ENCODE data around the gene ADPRHL1.
"Not testable (repeated sequence)": the region's sequence is repeated elsewhere in the genome, so short reads cannot be mapped to it uniquely, and the experiment has no call there.

The ADPRHL1 gene

GRCh38 chr13:113450861-113451620, 2.2 kb downstream of the ADPRHL1 start:
- H3K4me3 ChIP-seq (ENCODE audit: low read depth, low read length); H3K4me1 ChIP-seq (ENCODE audit: control insufficient read depth in 1 of 2, insufficient read depth in 2 of 2, low read length in 2 of 2); H3K14ac ChIP-seq (ENCODE audit: low read length); H3K4me2 ChIP-seq (ENCODE audit: low read length); H2BK120ac ChIP-seq (ENCODE audit: insufficient read depth, low read length, poor library complexity); H3K23ac ChIP-seq (ENCODE audit: low read length); H2AFZ ChIP-seq (ENCODE audit: insufficient read depth, low read length, poor library complexity); H3K79me2 ChIP-seq (ENCODE audit: control insufficient read depth, insufficient read depth, low read length, poor library complexity); H3K4ac ChIP-seq (ENCODE audit: low read depth, low read length); H3K9ac ChIP-seq (ENCODE audit: low read length); H4K12ac ChIP-seq (ENCODE audit: low read depth, low read length); H3K27me3 ChIP-seq (ENCODE audit: insufficient read depth, low read length); H2BK12ac ChIP-seq (ENCODE audit: low read length); H2BK5ac ChIP-seq (ENCODE audit: low read depth, low read length, poor library complexity); H3K27ac ChIP-seq (ENCODE audit: low read depth, low read length); H2AK5ac ChIP-seq (ENCODE audit: low read length); H3K18ac ChIP-seq (ENCODE audit: low read length); H4K91ac ChIP-seq (ENCODE audit: low read depth, low read length); H3K79me1 ChIP-seq (ENCODE audit: low read length); H4K8ac ChIP-seq (ENCODE audit: low read depth, low read length): not testable (repeated sequence)
- DNase-seq: peak; percentile 27 to 48
- WGBS (ENCODE audit: extremely low coverage, insufficient coverage, insufficient read length): no CpG with 5 or more reads among the region's 19 CpGs
- peaks cover 14% of the 10 kb centered on the region for H3K9me3 ChIP-seq (ENCODE audit: insufficient read depth, low read depth, low read length)
- H3K36me3 ChIP-seq (ENCODE audit: control insufficient read depth in 1 of 2, insufficient read depth in 2 of 2, low read length in 2 of 2): peaks cover 35 to 45% of the 10 kb centered on the region in 2 experiments

- not testable (repeated sequence) for H3K9ac ChIP-seq (ENCODE audit: low read length); H3K27ac ChIP-seq (ENCODE audit: low read depth, low read length); DNase-seq; H3K4me2 ChIP-seq (ENCODE audit: low read length); H3K4me1 ChIP-seq (ENCODE audit: control insufficient read depth in 1 of 2, insufficient read depth in 2 of 2, low read length in 2 of 2); H4K8ac ChIP-seq (ENCODE audit: low read depth, low read length); H2BK120ac ChIP-seq (ENCODE audit: insufficient read depth, low read length, poor library complexity); H3K23ac ChIP-seq (ENCODE audit: low read length); H4K12ac ChIP-seq (ENCODE audit: low read depth, low read length); H2AK5ac ChIP-seq (ENCODE audit: low read length); H2BK12ac ChIP-seq (ENCODE audit: low read length); H3K18ac ChIP-seq (ENCODE audit: low read length); H2BK5ac ChIP-seq (ENCODE audit: low read depth, low read length, poor library complexity); H3K79me2 ChIP-seq (ENCODE audit: control insufficient read depth, insufficient read depth, low read length, poor library complexity); H3K4me3 ChIP-seq (ENCODE audit: low read depth, low read length); H3K27me3 ChIP-seq (ENCODE audit: insufficient read depth, low read length); H3K4ac ChIP-seq (ENCODE audit: low read depth, low read length); H2AFZ ChIP-seq (ENCODE audit: insufficient read depth, low read length, poor library complexity); H3K79me1 ChIP-seq (ENCODE audit: low read length); H3K14ac ChIP-seq (ENCODE audit: low read length); H4K91ac ChIP-seq (ENCODE audit: low read depth, low read length)
- WGBS (ENCODE audit: extremely low coverage, insufficient coverage, insufficient read length): no CpG with 5 or more reads among the region's 9 CpGs
- Histone ChIP-seq H3K9me3 (ENCODE audit: insufficient read depth, low read depth, low read length) (peaks cover 12% of the 10 kb centered on the region), H3K36me3 (ENCODE audit: control insufficient read depth in 1 of 2, insufficient read depth in 2 of 2, low read length in 2 of 2) (peaks cover 31 to 41% of the 10 kb centered on the region in 2 experiments)
Observed at GRCh38 chr13:113450348-113450744, 2.9 kb downstream of the ADPRHL1 start.

GRCh38 chr13:113449693-113450347, 3.5 kb downstream of the ADPRHL1 start:
- no peak overlapping the region for H3K14ac ChIP-seq (ENCODE audit: low read length)
- H3K79me1 ChIP-seq (ENCODE audit: low read length): no peaks in the 10 kb centered on the region
- H3K4ac ChIP-seq (ENCODE audit: low read depth, low read length): no peak overlapping the region
- H2AK5ac ChIP-seq (ENCODE audit: low read length): no peak overlapping the region
- H4K12ac ChIP-seq (ENCODE audit: low read depth, low read length): no peak overlapping the region
- H3K18ac ChIP-seq (ENCODE audit: low read length): no peak overlapping the region
- H2BK5ac ChIP-seq (ENCODE audit: low read depth, low read length, poor library complexity): no peak overlapping the region
- peaks cover 27 to 36% of the 10 kb centered on the region in 2 experiments for H3K36me3 ChIP-seq (ENCODE audit: control insufficient read depth in 1 of 2, insufficient read depth in 2 of 2, low read length in 2 of 2)
- H3K4me2 ChIP-seq (ENCODE audit: low read length): no peak overlapping the region
- no CpG with 5 or more reads among the region's 13 CpGs for WGBS (ENCODE audit: extremely low coverage, insufficient coverage, insufficient read length)
- no peak overlapping the region for H2BK12ac ChIP-seq (ENCODE audit: low read length)
- no peak overlapping the region for H2BK120ac ChIP-seq (ENCODE audit: insufficient read depth, low read length, poor library complexity)
- H4K8ac ChIP-seq (ENCODE audit: low read depth, low read length): no peak overlapping the region
- H2AFZ ChIP-seq (ENCODE audit: insufficient read depth, low read length, poor library complexity): no peak overlapping the region
- no peak for DNase-seq
- H4K91ac ChIP-seq (ENCODE audit: low read depth, low read length): no peak overlapping the region
- H3K27ac ChIP-seq (ENCODE audit: low read depth, low read length): no peak overlapping the region
- H3K4me1 ChIP-seq (ENCODE audit: control insufficient read depth in 1 of 2, insufficient read depth in 2 of 2, low read length in 2 of 2): no peaks in the 10 kb centered on the region
- H3K4me3 ChIP-seq (ENCODE audit: low read depth, low read length): no peak overlapping the region
- no peaks in the 10 kb centered on the region for H3K27me3 ChIP-seq (ENCODE audit: insufficient read depth, low read length)
- no peaks in the 10 kb centered on the region for H3K79me2 ChIP-seq (ENCODE audit: control insufficient read depth, insufficient read depth, low read length, poor library complexity)
- peaks cover 11% of the 10 kb centered on the region for H3K9me3 ChIP-seq (ENCODE audit: insufficient read depth, low read depth, low read length)
- no peak overlapping the region for H3K23ac ChIP-seq (ENCODE audit: low read length)
- H3K9ac ChIP-seq (ENCODE audit: low read length): no peak overlapping the region

- Histone ChIP-seq H3K4me2 (ENCODE audit: low read length) (no peak overlapping the region), H3K4ac (ENCODE audit: low read depth, low read length) (no peak overlapping the region)
Observed at GRCh38 chr13:113448885-113449692, 4.2 kb downstream of the ADPRHL1 start.

More at GRCh38 chr13:113448885-113449692, 4.2 kb downstream of the ADPRHL1 start:
- Histone ChIP-seq H3K4me1 (ENCODE audit: control insufficient read depth in 1 of 2, insufficient read depth in 2 of 2, low read length in 2 of 2) (no peaks in the 10 kb centered on the region), H3K9me3 (ENCODE audit: insufficient read depth, low read depth, low read length) (peaks cover 11% of the 10 kb centered on the region), H3K14ac (ENCODE audit: low read length) (no peak overlapping the region), H4K91ac (ENCODE audit: low read depth, low read length) (no peak overlapping the region), H3K27me3 (ENCODE audit: insufficient read depth, low read length) (no peaks in the 10 kb centered on the region), H2AK5ac (ENCODE audit: low read length) (no peak overlapping the region), H3K27ac (ENCODE audit: low read depth, low read length) (no peak overlapping the region), H4K12ac (ENCODE audit: low read depth, low read length) (no peak overlapping the region), H2BK12ac (ENCODE audit: low read length) (no peak overlapping the region), H2AFZ (ENCODE audit: insufficient read depth, low read length, poor library complexity) (no peak overlapping the region), H3K4me3 (ENCODE audit: low read depth, low read length) (no peak overlapping the region), H3K36me3 (ENCODE audit: control insufficient read depth in 1 of 2, insufficient read depth in 2 of 2, low read length in 2 of 2) (peaks cover 26 to 35% of the 10 kb centered on the region in 2 experiments), H3K79me2 (ENCODE audit: control insufficient read depth, insufficient read depth, low read length, poor library complexity) (no peaks in the 10 kb centered on the region), H3K79me1 (ENCODE audit: low read length) (no peaks in the 10 kb centered on the region), H3K23ac (ENCODE audit: low read length) (no peak overlapping the region), H2BK120ac (ENCODE audit: insufficient read depth, low read length, poor library complexity) (no peak overlapping the region), H4K8ac (ENCODE audit: low read depth, low read length) (no peak overlapping the region), H2BK5ac (ENCODE audit: low read depth, low read length, poor library complexity) (no peak overlapping the region), H3K9ac (ENCODE audit: low read length) (no peak overlapping the region), H3K18ac (ENCODE audit: low read length) (no peak overlapping the region)
- DNase-seq: peak; percentile 92 to 93
- WGBS (ENCODE audit: extremely low coverage, insufficient coverage, insufficient read length): no CpG with 5 or more reads among the region's 29 CpGs

All from trophoblast cell (in vitro differentiated cells and primary cell).